Measurements from ENCODE around the gene TAF6. TPM values are rescaled to one million over a fixed set of nuclear protein-coding genes. Genes with fewer than 3 reads are reported as not detected.
A peak's percentile ranks its signal among the peaks of the same experiment; 100 is the strongest.
"Not testable (repeated sequence)": the region's sequence is repeated elsewhere in the genome, so short reads cannot be mapped to it uniquely, and the experiment has no call there.

TAF6 gene
- total RNA-seq, 3 donors from 2014 or later = 31.5 to 35.0 (median 34.4) TPM

DNA sequence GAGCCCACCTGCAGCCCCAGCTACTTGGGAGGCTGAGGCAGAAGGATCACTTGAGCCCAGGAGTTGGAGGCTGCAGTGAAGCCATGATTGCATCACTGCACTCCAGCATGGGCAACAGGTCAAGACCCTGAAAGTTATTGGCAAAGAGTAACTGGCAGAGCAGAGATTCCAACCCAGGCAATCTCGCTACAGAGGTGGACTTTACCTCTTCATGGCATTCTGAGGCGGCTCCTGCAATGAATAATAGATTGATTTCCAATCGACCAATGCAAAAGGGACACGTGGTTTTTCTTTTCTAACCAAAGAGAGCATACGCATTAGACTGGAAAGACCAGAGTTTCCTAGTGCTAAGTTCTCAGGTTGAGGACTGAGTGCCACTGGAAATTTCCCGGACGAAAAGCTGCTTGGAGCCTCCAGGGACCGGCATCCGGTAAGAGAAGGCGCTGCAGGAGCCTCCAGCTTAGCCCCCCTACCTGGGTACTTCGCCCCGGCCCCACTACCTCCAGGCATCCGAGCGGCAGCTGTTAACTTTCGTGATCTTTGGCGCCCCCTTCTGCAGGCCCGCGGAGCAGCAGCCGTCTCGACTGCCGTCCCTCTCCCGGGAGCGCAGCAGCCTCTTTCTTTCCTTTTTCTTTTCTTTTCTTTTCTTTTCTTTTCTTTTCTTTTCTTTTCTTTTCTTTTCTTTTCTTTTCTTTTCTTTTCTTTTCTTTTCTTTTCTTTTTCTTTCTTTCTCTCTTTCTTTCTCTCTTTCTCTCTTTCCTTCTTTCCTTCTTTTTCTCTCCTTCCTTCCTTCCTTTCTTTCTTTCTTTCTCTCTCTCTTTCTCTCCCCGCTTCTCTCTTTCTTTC, 11.7 kb upstream of the TAF6 start:
- Histone ChIP-seq H3K27me3 (no peaks in the 10 kb centered on the region), H3K36me3 (no peaks in the 10 kb centered on the region), H3K4me1 (no peaks in the 10 kb centered on the region), H3K4me3 (peak overlapping the region in 2 of 3 donors; percentile 26 to 51), H3K27ac (no peak overlapping the region), H3K9me3 (no peaks in the 10 kb centered on the region)
- TF ChIP-seq POLR2AphosphoS5 (IDR thresholded peaks at IDR 0.05) (no peak), POLR2A (IDR thresholded peaks at IDR 0.05) (no peak)
- TF ChIP-seq, protein P1, sequence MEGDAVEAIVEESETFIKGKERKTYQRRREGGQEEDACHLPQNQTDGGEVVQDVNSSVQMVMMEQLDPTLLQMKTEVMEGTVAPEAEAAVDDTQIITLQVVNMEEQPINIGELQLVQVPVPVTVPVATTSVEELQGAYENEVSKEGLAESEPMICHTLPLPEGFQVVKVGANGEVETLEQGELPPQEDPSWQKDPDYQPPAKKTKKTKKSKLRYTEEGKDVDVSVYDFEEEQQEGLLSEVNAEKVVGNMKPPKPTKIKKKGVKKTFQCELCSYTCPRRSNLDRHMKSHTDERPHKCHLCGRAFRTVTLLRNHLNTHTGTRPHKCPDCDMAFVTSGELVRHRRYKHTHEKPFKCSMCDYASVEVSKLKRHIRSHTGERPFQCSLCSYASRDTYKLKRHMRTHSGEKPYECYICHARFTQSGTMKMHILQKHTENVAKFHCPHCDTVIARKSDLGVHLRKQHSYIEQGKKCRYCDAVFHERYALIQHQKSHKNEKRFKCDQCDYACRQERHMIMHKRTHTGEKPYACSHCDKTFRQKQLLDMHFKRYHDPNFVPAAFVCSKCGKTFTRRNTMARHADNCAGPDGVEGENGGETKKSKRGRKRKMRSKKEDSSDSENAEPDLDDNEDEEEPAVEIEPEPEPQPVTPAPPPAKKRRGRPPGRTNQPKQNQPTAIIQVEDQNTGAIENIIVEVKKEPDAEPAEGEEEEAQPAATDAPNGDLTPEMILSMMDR (IDR thresholded peaks at IDR 0.05) = peak; percentile 77 to 91 (median 85)
- DNase-seq (ENCODE audit: low spot score in 2 of 2) = peak; percentile 52 to 83
- intact Hi-C loops (cut with DNase I; ENCODE audit: low total_unique reads) = no loop called here

DNA sequence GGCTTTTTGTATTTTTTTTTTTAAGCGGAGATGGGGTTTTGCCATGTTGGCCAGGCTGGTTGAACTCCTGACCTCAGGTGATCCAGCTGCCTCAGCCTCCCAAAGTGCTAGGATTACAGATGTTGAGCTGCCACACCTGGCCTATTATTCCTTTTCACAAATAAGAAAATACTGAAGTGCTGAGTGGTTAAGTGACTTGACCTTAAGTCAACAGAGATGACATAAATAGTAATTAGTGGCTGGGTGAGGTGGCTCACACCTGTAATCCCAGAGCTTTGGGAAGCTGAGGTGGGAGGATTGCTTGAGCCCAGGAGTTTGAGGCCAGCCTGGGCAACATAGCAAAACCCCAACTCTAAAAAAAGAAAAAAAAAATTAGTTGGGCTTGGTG, 11.1 kb upstream of the TAF6 start:
- H3K36me3 ChIP-seq; intact Hi-C loops (cut with DNase I; ENCODE audit: low total_unique reads); H3K27me3 ChIP-seq; DNase-seq (ENCODE audit: low spot score in 2 of 2); H3K9me3 ChIP-seq; H3K27ac ChIP-seq; H3K4me3 ChIP-seq; H3K4me1 ChIP-seq: not testable (repeated sequence)

DNA sequence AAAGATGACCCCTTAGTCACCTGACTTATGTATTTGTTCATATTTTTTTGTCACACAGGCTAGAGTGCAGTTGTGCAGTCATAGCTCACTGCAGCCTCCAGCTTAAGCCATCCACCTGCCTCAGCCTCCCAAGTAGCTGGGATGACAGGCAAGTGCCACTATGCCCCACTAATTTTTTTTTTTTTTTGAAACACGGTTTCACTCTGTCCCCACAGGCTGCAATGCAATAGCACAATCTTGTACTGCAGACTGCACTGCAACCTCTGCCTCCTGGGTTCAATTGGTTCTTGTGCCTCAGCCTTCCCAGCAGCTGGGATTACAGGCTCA, 9.4 kb upstream of the TAF6 start:
- no peak overlapping the region for H3K27ac ChIP-seq
- peak overlapping the region in 1 of 3 donors; percentile 94 for H3K4me3 ChIP-seq
- no peaks in the 10 kb centered on the region for H3K27me3 ChIP-seq
- no peak for DNase-seq (ENCODE audit: low spot score in 2 of 2)
- H3K9me3 ChIP-seq = no peaks in the 10 kb centered on the region
- TF ChIP-seq, protein P1 (IDR thresholded peaks at IDR 0.05) = no peak
- TF ChIP-seq POLR2A (IDR thresholded peaks at IDR 0.05) = no peak
- no peak for TF ChIP-seq POLR2AphosphoS5 (IDR thresholded peaks at IDR 0.05)
- no peaks in the 10 kb centered on the region for H3K4me1 ChIP-seq
- no peaks in the 10 kb centered on the region for H3K36me3 ChIP-seq
- intact Hi-C loops (cut with DNase I; ENCODE audit: low total_unique reads) = no loop called here

DNA sequence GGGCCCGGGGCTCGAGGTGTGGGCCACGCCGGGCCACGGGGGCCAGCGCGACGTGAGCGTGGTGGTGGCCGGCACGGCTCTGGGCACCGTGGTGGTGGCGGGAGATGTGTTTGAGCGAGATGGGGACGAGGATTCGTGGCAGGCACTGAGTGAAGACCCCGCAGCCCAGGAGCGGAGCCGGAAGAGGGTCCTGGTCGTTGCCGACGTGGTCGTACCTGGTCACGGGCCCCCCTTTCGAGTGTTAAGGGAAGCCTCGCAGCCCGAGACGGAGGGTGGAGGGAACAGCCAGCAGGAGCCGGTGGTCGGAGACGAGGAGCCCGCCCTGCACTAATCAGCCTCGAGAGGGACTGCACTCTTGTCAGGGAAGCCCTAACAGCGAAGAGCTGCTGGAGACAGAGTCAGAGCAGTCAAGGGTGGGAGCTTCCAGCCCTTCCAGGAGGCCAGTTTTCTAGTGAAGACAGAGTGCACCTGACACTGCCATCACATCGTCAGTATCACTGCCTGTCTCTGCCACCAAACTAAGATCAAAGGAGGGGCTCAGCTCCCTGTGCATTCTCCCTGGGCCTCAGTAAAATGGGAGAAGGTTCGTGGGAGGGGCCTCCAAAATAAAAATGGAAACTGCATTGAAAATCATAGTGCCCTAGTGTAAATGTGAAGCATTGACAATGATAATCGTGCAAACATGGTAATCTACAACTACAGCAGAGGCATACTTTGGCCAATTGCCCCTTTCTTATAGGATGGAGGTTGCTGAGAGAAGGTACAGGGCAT, 8.9 kb upstream of the TAF6 start:
- intact Hi-C loops (cut with DNase I; ENCODE audit: low total_unique reads) = no loop called here

DNA sequence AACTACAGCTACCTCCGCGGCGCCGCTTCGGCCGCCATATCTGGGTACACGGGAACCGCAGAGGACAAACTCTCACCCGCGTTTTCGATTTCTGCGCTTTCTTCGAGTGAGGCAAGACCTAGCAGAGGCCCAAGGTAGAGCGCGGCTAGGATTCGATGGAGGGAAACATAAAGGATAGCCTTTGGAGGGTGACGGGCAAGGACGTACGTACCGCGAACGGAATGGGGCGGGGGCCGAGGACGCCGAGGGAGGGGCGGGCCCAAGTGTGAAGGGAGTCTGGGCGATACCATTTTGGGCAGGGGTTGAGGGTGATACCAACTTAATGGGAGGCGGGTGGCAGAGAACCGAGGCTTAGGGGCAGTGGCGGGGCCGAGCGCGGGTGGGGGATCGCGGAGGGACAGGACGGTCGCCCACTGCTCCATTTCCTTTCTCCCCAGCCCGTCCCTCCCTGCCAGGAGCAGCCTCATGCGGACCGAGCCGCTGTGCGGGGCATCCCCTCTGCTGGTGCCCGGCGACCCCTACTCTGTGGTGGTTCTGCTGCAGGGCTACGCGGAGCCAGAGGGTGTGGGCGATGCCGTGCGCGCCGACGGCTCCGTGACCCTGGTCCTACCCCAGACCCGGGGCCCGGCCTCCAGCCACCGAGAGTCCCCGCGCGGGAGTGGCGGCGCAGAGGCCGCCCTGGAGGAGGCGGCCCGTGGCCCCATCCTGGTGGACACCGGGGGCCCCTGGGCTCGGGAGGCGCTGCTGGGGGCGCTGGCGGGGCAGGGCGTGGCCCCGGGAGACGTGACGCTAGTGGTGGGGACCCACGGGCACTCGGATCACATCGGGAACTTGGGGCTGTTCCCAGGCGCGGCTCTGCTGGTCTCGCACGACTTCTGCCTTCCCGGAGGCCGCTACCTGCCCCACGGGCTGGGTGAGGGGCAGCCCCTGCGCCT, 8.0 kb upstream of the TAF6 start, which contains the start of gene MBLAC1:
Gene MBLAC1 (plus strand): TSS at position 37 of the 935 bp plus-strand sequence. CDS start 429 bp downstream, at position 466.
- Histone ChIP-seq H3K4me1 (no peaks in the 10 kb centered on the region), H3K4me3 (peak within 1 kb of the TSS; percentile 88 to 94 (median 90)), H3K27me3 (no peaks in the 10 kb centered on the region), H3K36me3 (no peaks in the 10 kb centered on the region), H3K9me3 (no peaks in the 10 kb centered on the region), H3K27ac (peak within 1 kb of the TSS; percentile 98 to 99)
- intact Hi-C loops (cut with DNase I; ENCODE audit: low total_unique reads) = no loop called here
- peak; percentile 74 to 90 for DNase-seq (ENCODE audit: low spot score in 2 of 2)
- peak; percentile 84 to 95 (median 85) for TF ChIP-seq POLR2AphosphoS5 (IDR thresholded peaks at IDR 0.05)
- TF ChIP-seq POLR2A (IDR thresholded peaks at IDR 0.05) = peak; percentile 32
- TF ChIP-seq, protein P1 (IDR thresholded peaks at IDR 0.05) = no peak

More for the DNA sequence above, 8.9 kb upstream of the TAF6 start:
- Histone ChIP-seq H3K4me3 (peak overlapping the region; percentile 88 to 94 (median 90)), H3K27ac (peak overlapping the region; percentile 98 to 99), H3K27me3 (no peaks in the 10 kb centered on the region), H3K4me1 (no peaks in the 10 kb centered on the region), H3K9me3 (no peaks in the 10 kb centered on the region), H3K36me3 (no peaks in the 10 kb centered on the region)
- TF ChIP-seq POLR2A (IDR thresholded peaks at IDR 0.05) = no peak
- TF ChIP-seq, protein P1 (IDR thresholded peaks at IDR 0.05) = no peak
- TF ChIP-seq POLR2AphosphoS5 (IDR thresholded peaks at IDR 0.05) = no peak
- no peak for DNase-seq (ENCODE audit: low spot score in 2 of 2)

Measured in breast epithelium (tissue), 4 donors.